Measurements from ENCODE around the gene CCER1.

DNA sequence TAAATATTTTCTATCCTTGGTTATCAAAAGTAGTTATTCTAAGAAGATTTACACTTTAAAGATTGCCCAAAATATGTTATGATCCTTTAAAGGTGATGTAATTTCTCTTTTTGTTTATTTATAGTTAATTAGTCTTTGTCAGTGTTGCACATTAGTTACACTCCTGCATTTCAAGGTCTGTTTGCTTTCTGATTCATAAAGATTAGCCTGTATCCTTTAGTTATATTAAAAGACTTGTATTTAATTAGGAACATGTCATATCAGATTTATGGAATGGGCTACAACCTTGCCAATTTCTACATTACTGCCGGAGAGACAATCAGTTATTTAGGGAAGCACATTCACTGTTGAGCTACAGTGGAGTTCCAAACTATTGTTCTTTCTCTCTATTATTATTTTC, 46.3 kb upstream of the CCER1 start:
- TF ChIP-seq CTCF (conservative IDR thresholded peaks at IDR 0.05 in 1 of 2, IDR thresholded peaks at IDR 0.05 in 1 of 2; ENCODE audit: low read depth in 1 of 2, low read length in 2 of 2), result no peak
- no peak for TF ChIP-seq EZH2 (IDR thresholded peaks at IDR 0.05; ENCODE audit: low read length, missing control alignments)

Data from fibroblast of lung (primary cell).